Measurements from ENCODE around the gene CAPN1. TPM values are rescaled to one million over a fixed set of nuclear protein-coding genes. Genes with fewer than 3 reads are reported as not detected.

The CAPN1 gene
- total RNA-seq = 100 to 1,000 TPM; 164 to 167 TPM

GRCh38 chr11:65181569-65182257, at the start of gene CAPN1:
CAPN1 (plus strand) TSS chr11:65181928; CDS start chr11:65182702, 774 bp downstream.
- Mint-ChIP-seq H3K36me3 (ENCODE audit: low read depth) (peaks cover 14% of the 10 kb centered on the region), H3K27me3 (no peaks in the 10 kb centered on the region)
- POLR2A ChIA-PET = interaction anchor here (0.7 to 3.9 kb wide), 11 partner anchors 12 to 318 kb away, joined by 3 to 30 read pairs (median 7); partner anchors contain the start of genes FAU, MRPL49, POLA2 and SPDYC

GRCh38 chr11:65132238-65132987, 49.3 kb upstream of the CAPN1 start:
- H3K9me3 Mint-ChIP-seq = no peaks in the 10 kb centered on the region
- peak overlapping the region; percentile 98 for H3K4me3 Mint-ChIP-seq
- peak overlapping the region; percentile 44 for H3K27ac Mint-ChIP-seq
- no peaks in the 10 kb centered on the region for H3K27me3 Mint-ChIP-seq
- peaks cover 33% of the 10 kb centered on the region for H3K4me1 Mint-ChIP-seq
- ChIA-PET CTCF (interaction anchor here (1.1 to 3.2 kb wide), 4 partner anchors 10 to 117 kb away, joined by 3 to 17 read pairs (median 5); partner anchors contain the start of genes FAU, MRPL49, TM7SF2 and ZNHIT2), POLR2A (interaction anchor here (1.0 to 7.2 kb wide), 5 partner anchors 9 to 21 kb away, joined by 3 to 157 read pairs (median 27); partner anchors contain the start of genes FAU, MRPL49, TM7SF2 and ZNHIT2)
- DNase-seq = no peak
- H3K36me3 Mint-ChIP-seq (ENCODE audit: low read depth) = peaks cover 43% of the 10 kb centered on the region

More at GRCh38 chr11:65181569-65182257, at the start of gene CAPN1:
- Mint-ChIP-seq H3K4me3 (peak within 1 kb of the TSS; percentile 95), H3K4me1 (peaks cover 25% of the 10 kb centered on the region), H3K9me3 (no peaks in the 10 kb centered on the region), H3K27ac (peak within 1 kb of the TSS; percentile 85)
- CTCF ChIA-PET = interaction anchor here (0.9 to 1.5 kb wide), 6 partner anchors 46 to 169 kb away, joined by 3 to 6 read pairs (median 4); partner anchors contain the start of gene DPF2
- DNase-seq = peak; percentile 83

GRCh38 chr11:65132988-65133700, 48.6 kb upstream of the CAPN1 start:
- no peaks in the 10 kb centered on the region for H3K9me3 Mint-ChIP-seq

DNA sequence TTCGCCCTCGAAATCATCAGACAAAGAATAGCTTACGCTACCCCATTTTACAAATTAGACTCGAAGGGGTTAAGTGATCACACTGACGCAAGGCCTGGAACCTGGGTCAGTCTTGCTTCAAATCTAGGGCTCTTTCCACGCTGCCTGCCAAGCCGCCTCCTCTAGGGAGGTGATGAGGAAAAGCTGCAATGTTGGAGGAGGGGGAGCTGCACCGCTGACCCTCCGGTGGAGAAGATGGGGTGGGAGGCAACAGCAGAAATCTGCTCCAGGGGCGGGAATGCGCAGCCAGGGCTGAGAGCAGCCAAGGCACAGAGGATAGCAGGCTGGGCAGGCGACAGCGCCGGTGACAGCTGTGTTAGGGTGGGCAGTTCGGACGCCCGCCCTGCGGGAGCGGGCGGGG, 48.0 kb upstream of the CAPN1 start:
- Mint-ChIP-seq H3K36me3 (ENCODE audit: low read depth) (peaks cover 34% of the 10 kb centered on the region), H3K9me3 (no peaks in the 10 kb centered on the region), H3K27ac (peak overlapping the region; percentile 98), H3K27me3 (no peaks in the 10 kb centered on the region), H3K4me3 (peak overlapping the region; percentile 98), H3K4me1 (peaks cover 35% of the 10 kb centered on the region)
- peak; percentile 23 for DNase-seq
- POLR2A ChIA-PET = interaction anchor here (1.3 to 7.2 kb wide), 9 partner anchors 10 to 269 kb away, joined by 3 to 157 read pairs (median 15); partner anchors contain the start of genes ARL2, DPF2, FAU and MRPL49
- CTCF ChIA-PET = interaction anchor here (1.5 to 3.2 kb wide), 4 partner anchors 9 to 121 kb away, joined by 6 to 17 read pairs (median 6); partner anchors contain the start of genes FAU, MRPL49 and ZNHIT2

More at GRCh38 chr11:65132988-65133700, 48.6 kb upstream of the CAPN1 start:
- H3K4me1 Mint-ChIP-seq = peaks cover 35% of the 10 kb centered on the region
- peak overlapping the region; percentile 98 for H3K27ac Mint-ChIP-seq
- CTCF ChIA-PET = interaction anchor here (1.5 to 3.2 kb wide), 3 partner anchors 9 to 15 kb away, joined by 6 to 17 read pairs (median 7); partner anchors contain the start of genes FAU, MRPL49 and ZNHIT2
- peak; percentile 72 for DNase-seq
- POLR2A ChIA-PET = interaction anchor here (1.3 to 7.2 kb wide), 8 partner anchors 10 to 268 kb away, joined by 3 to 157 read pairs (median 20); partner anchors contain the start of genes ARL2, DPF2, FAU and MRPL49
- H3K36me3 Mint-ChIP-seq (ENCODE audit: low read depth) = peaks cover 39% of the 10 kb centered on the region
- H3K27me3 Mint-ChIP-seq = no peaks in the 10 kb centered on the region
- peak overlapping the region; percentile 98 for H3K4me3 Mint-ChIP-seq

DNA sequence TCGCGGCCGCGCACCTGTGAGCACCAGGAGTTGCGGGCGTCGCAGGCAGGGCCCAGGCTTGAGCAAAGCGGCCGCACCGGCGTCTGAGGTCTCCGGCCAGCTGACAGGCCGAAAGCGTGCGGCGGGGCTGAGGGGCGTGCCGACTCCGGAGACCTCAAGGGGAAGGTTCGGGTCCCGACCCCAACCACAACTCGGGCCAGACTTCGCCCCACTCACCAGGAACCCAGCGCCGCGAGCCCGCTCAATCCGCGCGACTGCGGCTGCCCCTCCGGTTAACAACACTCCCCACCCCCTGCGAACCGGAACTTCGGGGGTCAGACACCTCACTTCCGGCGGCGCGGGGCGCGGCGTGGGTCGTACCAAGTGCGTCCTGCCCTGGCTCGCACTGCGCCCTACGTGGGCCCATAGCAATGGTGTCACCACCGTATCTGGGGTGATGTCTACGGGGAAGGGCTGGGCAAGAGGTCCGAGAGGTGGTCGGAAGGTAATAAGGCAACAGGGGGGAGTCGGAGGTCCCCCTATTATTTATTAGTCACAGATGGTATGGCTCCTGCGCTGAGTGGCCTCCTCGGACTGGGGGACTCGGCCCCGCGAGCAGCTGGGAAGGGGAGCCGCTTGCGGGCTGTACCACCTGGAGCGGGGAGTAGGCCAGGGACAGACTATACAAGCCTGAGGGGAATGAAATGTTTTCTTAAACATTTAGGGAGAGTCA, 47.3 kb upstream of the CAPN1 start, which contains the start of gene SYVN1:
SYVN1 (minus strand) TSS at position 280 of the 712 bp plus-strand sequence. CDS start 918 bp downstream, outside the sequence.
- ChIA-PET POLR2A (interaction anchor here (0.6 to 7.2 kb wide), 35 partner anchors 10 to 898 kb away, joined by 3 to 157 read pairs (median 5); partner anchors contain the start of genes ARL2, CAPN1, CDCA5 and DPF2), CTCF (interaction anchor here (0.7 to 3.3 kb wide), 18 partner anchors 9 to 337 kb away, joined by 3 to 25 read pairs (median 5); partner anchors contain the start of genes ARL2, CAPN1, CDC42EP2 and FAU)
- Mint-ChIP-seq H3K36me3 (ENCODE audit: low read depth) (peaks cover 34% of the 10 kb centered on the region), H3K27ac (peak within 1 kb of the TSS; percentile 98), H3K27me3 (no peaks in the 10 kb centered on the region), H3K4me3 (peak within 1 kb of the TSS; percentile 98), H3K9me3 (no peaks in the 10 kb centered on the region), H3K4me1 (peaks cover 35% of the 10 kb centered on the region)
- DNase-seq = peak; percentile 92

GRCh38 chr11:65134952-65135632, 46.6 kb upstream of the CAPN1 start:
- Mint-ChIP-seq H3K27me3 (peaks cover 2% of the 10 kb centered on the region), H3K36me3 (ENCODE audit: low read depth) (peaks cover 29% of the 10 kb centered on the region), H3K4me1 (peaks cover 35% of the 10 kb centered on the region), H3K27ac (peak overlapping the region; percentile 98), H3K9me3 (no peaks in the 10 kb centered on the region), H3K4me3 (peak overlapping the region; percentile 98)
- ChIA-PET CTCF (interaction anchor here (0.7 to 3.3 kb wide), 18 partner anchors 9 to 337 kb away, joined by 3 to 25 read pairs (median 5); partner anchors contain the start of genes ARL2, CAPN1, CDC42EP2 and FAU), POLR2A (interaction anchor here (0.6 to 7.2 kb wide), 36 partner anchors 9 to 899 kb away, joined by 3 to 157 read pairs (median 4); partner anchors contain the start of genes ARL2, CAPN1, CDCA5 and FAU)
- peak; percentile 90 for DNase-seq

DNA sequence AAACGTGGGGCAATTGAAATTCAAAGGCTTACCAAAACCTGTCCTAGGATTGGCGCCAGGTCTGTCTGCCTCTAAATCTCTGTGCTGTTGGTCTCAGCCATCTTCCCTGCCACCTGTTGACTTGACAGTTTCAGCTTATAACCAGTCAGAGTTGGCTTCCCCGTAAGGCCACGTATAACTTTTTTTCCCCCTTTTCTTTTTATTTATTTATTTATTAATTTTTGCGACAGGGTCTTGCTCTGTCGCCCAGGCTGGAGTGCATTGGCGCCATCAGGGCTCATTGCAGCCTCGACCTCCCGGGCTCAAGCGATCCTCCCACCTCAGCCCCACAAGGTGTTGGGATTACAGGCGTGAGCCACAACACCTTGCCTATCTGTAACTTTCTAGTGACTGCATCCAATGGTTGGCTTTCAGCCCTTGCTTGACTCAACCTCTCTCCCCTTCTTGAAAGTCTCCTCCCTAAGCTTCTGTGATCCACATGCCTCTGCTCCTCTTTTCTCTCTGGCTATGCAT, 46.0 kb upstream of the CAPN1 start:
- peaks cover 35% of the 10 kb centered on the region for H3K4me1 Mint-ChIP-seq
- ChIA-PET CTCF (interaction anchor here (0.5 to 3.3 kb wide), 17 partner anchors 8 to 336 kb away, joined by 3 to 25 read pairs (median 5); partner anchors contain the start of genes ARL2, CAPN1, CDC42EP2 and FAU), POLR2A (interaction anchor here (0.6 to 7.2 kb wide), 31 partner anchors 8 to 900 kb away, joined by 3 to 157 read pairs (median 6); partner anchors contain the start of genes ARL2, CAPN1, CDCA5 and FAU)
- peak overlapping the region; percentile 98 for H3K27ac Mint-ChIP-seq
- no peaks in the 10 kb centered on the region for H3K9me3 Mint-ChIP-seq
- H3K4me3 Mint-ChIP-seq = peak overlapping the region; percentile 98
- peaks cover 25% of the 10 kb centered on the region for H3K36me3 Mint-ChIP-seq (ENCODE audit: low read depth)
- H3K27me3 Mint-ChIP-seq = peaks cover 5% of the 10 kb centered on the region
- no peak for DNase-seq

- ChIA-PET CTCF (interaction anchor here (1.7 to 3.3 kb wide), 3 partner anchors 15 to 179 kb away, joined by 3 to 25 read pairs (median 12); partner anchors contain the start of genes CDC42EP2, FAU, MRPL49 and TM7SF2), POLR2A (interaction anchor here (0.8 to 7.2 kb wide), 8 partner anchors 9 to 126 kb away, joined by 3 to 157 read pairs (median 14); partner anchors contain the start of genes ARL2, CAPN1, FAU and MRPL49)
- H3K9me3 Mint-ChIP-seq = no peaks in the 10 kb centered on the region
- peaks cover 35% of the 10 kb centered on the region for H3K4me1 Mint-ChIP-seq
- peaks cover 17% of the 10 kb centered on the region for H3K36me3 Mint-ChIP-seq (ENCODE audit: low read depth)
- peak overlapping the region; percentile 65 for H3K4me3 Mint-ChIP-seq
- peaks cover 10% of the 10 kb centered on the region for H3K27me3 Mint-ChIP-seq
- no peak for DNase-seq
- peak overlapping the region; percentile 58 for H3K27ac Mint-ChIP-seq
These were observed 45.1 kb upstream of the CAPN1 start for GRCh38 chr11:65136515-65137096.

DNA sequence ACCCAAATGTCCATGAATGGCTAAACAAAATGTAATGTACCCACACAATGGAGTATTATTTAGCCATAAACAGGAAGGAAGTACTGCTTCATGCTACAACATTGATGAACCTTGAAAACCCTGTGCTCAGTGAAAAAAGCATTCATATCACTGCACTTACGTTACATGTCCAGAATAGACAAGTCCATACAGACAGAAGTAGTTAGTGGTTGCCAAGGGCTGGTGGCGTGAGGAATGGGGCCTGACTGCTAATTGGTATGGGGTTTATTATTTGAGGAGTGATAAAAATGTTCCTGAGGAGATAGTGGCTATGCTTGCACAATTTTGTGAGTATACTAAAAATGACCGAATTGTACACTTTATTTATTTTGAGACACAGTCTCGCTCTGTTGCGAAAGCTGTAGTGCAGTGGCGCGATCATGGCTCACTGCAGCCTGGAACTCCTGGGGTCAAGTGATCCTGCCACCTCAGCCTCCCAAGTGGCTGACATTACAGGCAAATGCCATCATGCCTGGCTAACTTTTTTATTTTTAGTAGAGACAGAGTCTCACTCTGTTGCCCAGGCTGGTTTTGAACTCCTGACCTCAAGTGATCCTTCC, 39.7 kb upstream of the CAPN1 start:
- Mint-ChIP-seq H3K9me3 (no peaks in the 10 kb centered on the region), H3K36me3 (ENCODE audit: low read depth) (no peaks in the 10 kb centered on the region), H3K4me3 (no peak overlapping the region), H3K4me1 (peaks cover 4% of the 10 kb centered on the region), H3K27ac (no peak overlapping the region), H3K27me3 (peaks cover 18% of the 10 kb centered on the region)
- no peak for DNase-seq
- POLR2A ChIA-PET = no interaction called here
- CTCF ChIA-PET = no interaction called here

Data from activated CD4-positive, alpha-beta memory T cell treated with anti-CD3 and anti-CD28 coated beads, Interleukin-2, amount 10 ng/mL, durations not matched to agents 7 days and 5 days (primary cell).